Activated CD4-positive, alpha-beta T cell treated with anti-CD3 and anti-CD28 coated beads, Interleukin-2, amount 10 ng/mL, durations not matched to agents 7 days and 5 days (primary cell): ENCODE data around the gene PACC1. TPM values are rescaled to one million over a fixed set of nuclear protein-coding genes. Genes with fewer than 3 reads are reported as not detected.

Experiments used
- CTCF ChIA-PET: fragments of 350-600 bp; sonication (Branson Sonifier 250); formaldehyde crosslinking; loops from one replicate; lab custom pipeline; 2021; ENCODE audit warnings: antibody characterized with exemption; lab: Charles Lee
- POLR2A ChIA-PET: fragments of 350-600 bp; sonication (Branson Sonifier 250); formaldehyde crosslinking; loops from one replicate; lab custom pipeline; 2021; ENCODE audit warnings: antibody characterized with exemption; lab: Charles Lee
- DNase-seq: peaks from one replicate; pipeline ENCODE4 v3.0.0-alpha.2; 2020
- H3K27ac Mint-ChIP-seq: one replicate; pipeline ENCODE4 v1.8.0; 2021; ENCODE audit warnings: mild to moderate bottlenecking, moderate library complexity, mixed read lengths
- H3K27me3 Mint-ChIP-seq: one replicate; pipeline ENCODE4 v1.8.0; 2021; ENCODE audit warnings: mixed read lengths
- H3K36me3 Mint-ChIP-seq: one replicate; pipeline ENCODE4 v1.8.0; 2021; ENCODE audit warnings: low read depth, mixed read lengths
- H3K4me1 Mint-ChIP-seq: one replicate; pipeline ENCODE4 v1.8.0; 2021; ENCODE audit warnings: mixed read lengths
- H3K4me3 Mint-ChIP-seq: one replicate; pipeline ENCODE4 v1.8.0; 2021; ENCODE audit warnings: mild to moderate bottlenecking, moderate library complexity, mixed read lengths
- H3K9me3 Mint-ChIP-seq: one replicate; pipeline ENCODE4 v1.8.0; 2021; ENCODE audit warnings: mixed read lengths
- total RNA-seq, 2 experiments: library from RNA; stranded (reverse); gene quantifications; one replicate each; pipeline ENCODE4 v1.2.3, GENCODE V29; 2021

The PACC1 gene
- total RNA-seq, 2 experiments from 2014 or later = 9.0 to 12.2 TPM

GRCh38 chr1:212433577-212434462 is 19.1 kb upstream of the PACC1 start:
- CTCF ChIA-PET = interaction anchor here (0.9 to 1.6 kb wide), 3 partner anchors 22 to 753 kb away, joined by 3 to 7 read pairs (median 3); no protein-coding TSS in a partner anchor
- POLR2A ChIA-PET = no interaction called here
- Mint-ChIP-seq H3K36me3 (no peaks in the 10 kb centered on the region), H3K27ac (no peak overlapping the region), H3K4me3 (peak overlapping the region; percentile 73), H3K4me1 (peaks cover 26% of the 10 kb centered on the region), H3K27me3 (peaks cover 10% of the 10 kb centered on the region), H3K9me3 (no peaks in the 10 kb centered on the region)
- no peak for DNase-seq

- POLR2A ChIA-PET = interaction anchor here (1.2 kb wide), 1 partner anchor 397 kb away, joined by 4 read pairs; the partner anchor contains the start of genes DTL and INTS7
- H3K9me3 Mint-ChIP-seq = no peaks in the 10 kb centered on the region
- CTCF ChIA-PET = interaction anchor here (0.6 to 1.6 kb wide), 4 partner anchors 23 to 752 kb away, joined by 3 to 7 read pairs (median 4); no protein-coding TSS in a partner anchor
- H3K4me1 Mint-ChIP-seq = peaks cover 22% of the 10 kb centered on the region
- peaks cover 10% of the 10 kb centered on the region for H3K27me3 Mint-ChIP-seq
- DNase-seq = peak; percentile 72
- no peaks in the 10 kb centered on the region for H3K36me3 Mint-ChIP-seq
- H3K27ac Mint-ChIP-seq = peak within 1 kb of the TSS; percentile 74
- peak within 1 kb of the TSS; percentile 73 for H3K4me3 Mint-ChIP-seq
Observed at GRCh38 chr1:212432661-212433576, 18.2 kb upstream of the PACC1 start, which contains the start of gene NENF. Gene NENF (plus strand): TSS chr1:212432920. CDS start chr1:212432944, 24 bp downstream.

GRCh38 chr1:212432272-212432660 is 17.6 kb upstream of the PACC1 start:
- Mint-ChIP-seq H3K27ac (peak overlapping the region; percentile 74), H3K4me3 (peak overlapping the region; percentile 68), H3K4me1 (peaks cover 22% of the 10 kb centered on the region), H3K9me3 (no peaks in the 10 kb centered on the region), H3K36me3 (no peaks in the 10 kb centered on the region), H3K27me3 (peaks cover 13% of the 10 kb centered on the region)
- ChIA-PET POLR2A (interaction anchor here (0.6 to 1.2 kb wide), 2 partner anchors 344 to 397 kb away, joined by 4 to 6 read pairs; partner anchors contain the start of genes DTL and INTS7), CTCF (interaction anchor here (0.6 to 1.6 kb wide), 2 partner anchors 151 to 751 kb away, joined by 4 to 7 read pairs; no protein-coding TSS in a partner anchor)
- DNase-seq = no peak

GRCh38 chr1:212431644-212432043 is 17.0 kb upstream of the PACC1 start:
- peaks cover 13% of the 10 kb centered on the region for H3K27me3 Mint-ChIP-seq
- no peak overlapping the region for H3K4me3 Mint-ChIP-seq
- H3K4me1 Mint-ChIP-seq = peaks cover 22% of the 10 kb centered on the region
- CTCF ChIA-PET = interaction anchor here (1.6 to 2.5 kb wide), 2 partner anchors 25 to 751 kb away, joined by 7 to 15 read pairs; no protein-coding TSS in a partner anchor
- DNase-seq = no peak
- POLR2A ChIA-PET = interaction anchor here (0.6 to 1.2 kb wide), 2 partner anchors 345 to 396 kb away, joined by 4 to 6 read pairs; partner anchors contain the start of genes DTL and INTS7
- H3K36me3 Mint-ChIP-seq = no peaks in the 10 kb centered on the region
- no peaks in the 10 kb centered on the region for H3K9me3 Mint-ChIP-seq
- H3K27ac Mint-ChIP-seq = no peak overlapping the region

- H3K4me1 Mint-ChIP-seq = peaks cover 22% of the 10 kb centered on the region
- ChIA-PET POLR2A (no interaction called here), CTCF (interaction anchor here (0.6 to 2.5 kb wide), 5 partner anchors 16 to 750 kb away, joined by 3 to 15 read pairs (median 3); partner anchors contain the start of genes DTL, INTS7 and PACC1)
- H3K4me3 Mint-ChIP-seq = no peak overlapping the region
- H3K36me3 Mint-ChIP-seq = no peaks in the 10 kb centered on the region
- H3K27ac Mint-ChIP-seq = no peak overlapping the region
- peaks cover 13% of the 10 kb centered on the region for H3K27me3 Mint-ChIP-seq
- H3K9me3 Mint-ChIP-seq = no peaks in the 10 kb centered on the region
- no peak for DNase-seq
Observed at GRCh38 chr1:212430955-212431394, 16.3 kb upstream of the PACC1 start.

- peaks cover 13% of the 10 kb centered on the region for H3K27me3 Mint-ChIP-seq
- no peak overlapping the region for H3K27ac Mint-ChIP-seq
- ChIA-PET CTCF (interaction anchor here (0.6 to 2.5 kb wide), 8 partner anchors 10 to 786 kb away, joined by 3 to 15 read pairs (median 3); partner anchors contain the start of genes DTL, INTS7 and PACC1), POLR2A (no interaction called here)
- DNase-seq = no peak
- no peaks in the 10 kb centered on the region for H3K9me3 Mint-ChIP-seq
- H3K4me3 Mint-ChIP-seq = no peak overlapping the region
- H3K4me1 Mint-ChIP-seq = peaks cover 22% of the 10 kb centered on the region
- H3K36me3 Mint-ChIP-seq = no peaks in the 10 kb centered on the region
Observed at GRCh38 chr1:212430416-212430815, 15.7 kb upstream of the PACC1 start.

GRCh38 chr1:212428496-212428895 is 13.8 kb upstream of the PACC1 start:
- H3K27me3 Mint-ChIP-seq = peaks cover 24% of the 10 kb centered on the region
- POLR2A ChIA-PET = no interaction called here
- H3K9me3 Mint-ChIP-seq = no peaks in the 10 kb centered on the region
- no peaks in the 10 kb centered on the region for H3K36me3 Mint-ChIP-seq
- DNase-seq = no peak
- peaks cover 12% of the 10 kb centered on the region for H3K4me1 Mint-ChIP-seq
- H3K27ac Mint-ChIP-seq = no peak overlapping the region
- CTCF ChIA-PET = interaction anchor here (0.7 kb wide), 1 partner anchor 578 kb away, joined by 4 read pairs; no protein-coding TSS in a partner anchor
- H3K4me3 Mint-ChIP-seq = no peak overlapping the region

GRCh38 chr1:212423879-212424278 is 9.2 kb upstream of the PACC1 start:
- Mint-ChIP-seq H3K9me3 (no peaks in the 10 kb centered on the region), H3K27me3 (peaks cover 21% of the 10 kb centered on the region), H3K36me3 (no peaks in the 10 kb centered on the region), H3K4me3 (no peak overlapping the region), H3K4me1 (no peaks in the 10 kb centered on the region), H3K27ac (no peak overlapping the region)
- DNase-seq = no peak
- POLR2A ChIA-PET = no interaction called here
- CTCF ChIA-PET = interaction anchor here (0.6 to 2.8 kb wide), 3 partner anchors 26 to 635 kb away, joined by 3 to 8 read pairs (median 5); no protein-coding TSS in a partner anchor

- no peaks in the 10 kb centered on the region for H3K9me3 Mint-ChIP-seq
- POLR2A ChIA-PET = no interaction called here
Observed at GRCh38 chr1:212421165-212421564, 6.5 kb upstream of the PACC1 start.

GRCh38 chr1:212415107-212415841 is 588 bp upstream of the PACC1 start:
- DNase-seq = no peak
- CTCF ChIA-PET = interaction anchor here (0.6 to 1.7 kb wide), 4 partner anchors 9 to 518 kb away, joined by 3 to 6 read pairs (median 4); no protein-coding TSS in a partner anchor

More at GRCh38 chr1:212421165-212421564, 6.5 kb upstream of the PACC1 start:
- Mint-ChIP-seq H3K36me3 (no peaks in the 10 kb centered on the region), H3K4me1 (no peaks in the 10 kb centered on the region), H3K27ac (no peak overlapping the region), H3K27me3 (peaks cover 18% of the 10 kb centered on the region), H3K4me3 (no peak overlapping the region)
- CTCF ChIA-PET = interaction anchor here (0.6 kb wide), 1 partner anchor 106 kb away, joined by 3 read pairs; no protein-coding TSS in a partner anchor
- no peak for DNase-seq

GRCh38 chr1:212413902-212414327 is 771 bp downstream of the PACC1 start:
- peaks cover 27% of the 10 kb centered on the region for H3K4me1 Mint-ChIP-seq
- CTCF ChIA-PET = interaction anchor here (1.7 kb wide), 1 partner anchor 42 kb away, joined by 6 read pairs; no protein-coding TSS in a partner anchor
- DNase-seq = no peak
- POLR2A ChIA-PET = no interaction called here
- peaks cover 29% of the 10 kb centered on the region for H3K36me3 Mint-ChIP-seq
- no peaks in the 10 kb centered on the region for H3K27me3 Mint-ChIP-seq
- H3K27ac Mint-ChIP-seq = peak overlapping the region; percentile 90
- H3K4me3 Mint-ChIP-seq = peak overlapping the region; percentile 96
- H3K9me3 Mint-ChIP-seq = no peaks in the 10 kb centered on the region

More at GRCh38 chr1:212415107-212415841, 588 bp upstream of the PACC1 start:
- POLR2A ChIA-PET = no interaction called here
- no peaks in the 10 kb centered on the region for H3K9me3 Mint-ChIP-seq
- peak overlapping the region; percentile 96 for H3K4me3 Mint-ChIP-seq
- H3K4me1 Mint-ChIP-seq = peaks cover 27% of the 10 kb centered on the region
- peaks cover 16% of the 10 kb centered on the region for H3K36me3 Mint-ChIP-seq
- H3K27ac Mint-ChIP-seq = peak overlapping the region; percentile 90
- H3K27me3 Mint-ChIP-seq = no peaks in the 10 kb centered on the region
